GM19455 (cell line): ENCODE data around the gene NUDT2.

Experiments
- ATAC-seq: cut with Tn5 transposase; IDR thresholded peaks from one replicate; pipeline ENCODE4 v1.9.1; 2021; ENCODE audit not compliant: unreplicated experiment

The NUDT2 gene

GRCh38 chr9:34384368-34385165, 55.2 kb downstream of the NUDT2 start:
- ATAC-seq = no peak

- ATAC-seq = no peak
Observed at GRCh38 chr9:34385561-34386230, 56.3 kb downstream of the NUDT2 start.

GRCh38 chr9:34386656-34387055, 57.3 kb downstream of the NUDT2 start:
- ATAC-seq = no peak

- no peak for ATAC-seq
Observed at GRCh38 chr9:34387239-34387638, 57.9 kb downstream of the NUDT2 start.

- ATAC-seq = no peak
Observed at GRCh38 chr9:34392511-34392910, 63.1 kb downstream of the NUDT2 start.
